Gastroesophageal sphincter (tissue), 3 donors: Measurements from ENCODE around the gene SPA17.

Source experiments
- EP300 ChIP-seq: sonication (generic); formaldehyde crosslinking; IDR thresholded peaks from one replicate; pipeline ENCODE4 v1.6.1; 2017; ENCODE audit warnings: antibody characterized with exemption, mild to moderate bottlenecking
- POLR2A ChIP-seq, 2 donors: fragments of 450-650 bp; IDR thresholded peaks; one replicate each; pipeline ENCODE4 v1.6.1; 2017; ENCODE audit warnings: antibody characterized with exemption in 2 of 2, mild to moderate bottlenecking in 2 of 2, moderate library complexity in 1 of 2
- POLR2AphosphoS5 ChIP-seq: sonication (generic); formaldehyde crosslinking; IDR thresholded peaks from one replicate; pipeline ENCODE4 v1.6.1; 2017; ENCODE audit warnings: antibody characterized with exemption
- TF ChIP-seq, protein P1 (sequence below), 4 experiments: fragments of 200-600 bp in 2 of 4; fragments of 450-650 bp in 2 of 4; sonication (generic) in 1 of 4; IDR thresholded peaks; one replicate each; pipeline ENCODE4 v1.5.1; 2017 to 2019; ENCODE audit warnings: antibody characterized with exemption in 4 of 4, mild to moderate bottlenecking in 2 of 4, moderate library complexity in 2 of 4

DNA sequence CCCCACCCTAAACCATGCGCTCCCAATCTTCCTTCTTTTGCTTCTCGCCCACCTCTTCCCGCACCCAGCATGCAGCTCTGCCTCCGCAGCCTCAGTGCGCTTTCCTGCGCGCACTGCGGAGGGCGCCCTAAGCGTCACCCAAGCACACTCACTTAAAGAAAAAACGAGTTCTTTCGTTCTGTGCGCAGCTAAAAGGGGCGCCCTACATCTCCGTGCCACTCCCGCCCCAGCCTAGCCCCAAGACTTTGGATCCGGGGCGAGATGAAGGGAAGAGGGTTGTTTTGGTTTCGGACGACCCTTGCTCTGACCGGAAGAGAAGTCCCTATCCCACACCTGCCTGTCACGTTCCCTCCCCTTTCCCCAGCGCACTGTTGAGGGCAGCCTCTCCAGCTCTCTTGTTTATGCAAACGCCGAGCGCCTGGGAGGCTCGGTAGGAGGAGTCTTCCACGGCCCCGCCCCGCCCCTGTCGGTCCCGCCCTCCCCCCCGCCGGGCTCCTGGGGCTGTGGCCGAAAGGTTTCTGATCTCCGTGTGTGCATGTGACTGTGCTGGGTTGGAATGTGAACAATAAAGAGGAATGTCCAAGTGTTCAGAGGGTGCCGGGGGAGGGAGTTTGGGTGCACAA lies 73.0 kb downstream of the SPA17 start:
- TF ChIP-seq EP300 (no peak), POLR2AphosphoS5 (no peak), POLR2A (IDR thresholded peaks at IDR 0.05) (no peak)
- TF ChIP-seq, protein P1, sequence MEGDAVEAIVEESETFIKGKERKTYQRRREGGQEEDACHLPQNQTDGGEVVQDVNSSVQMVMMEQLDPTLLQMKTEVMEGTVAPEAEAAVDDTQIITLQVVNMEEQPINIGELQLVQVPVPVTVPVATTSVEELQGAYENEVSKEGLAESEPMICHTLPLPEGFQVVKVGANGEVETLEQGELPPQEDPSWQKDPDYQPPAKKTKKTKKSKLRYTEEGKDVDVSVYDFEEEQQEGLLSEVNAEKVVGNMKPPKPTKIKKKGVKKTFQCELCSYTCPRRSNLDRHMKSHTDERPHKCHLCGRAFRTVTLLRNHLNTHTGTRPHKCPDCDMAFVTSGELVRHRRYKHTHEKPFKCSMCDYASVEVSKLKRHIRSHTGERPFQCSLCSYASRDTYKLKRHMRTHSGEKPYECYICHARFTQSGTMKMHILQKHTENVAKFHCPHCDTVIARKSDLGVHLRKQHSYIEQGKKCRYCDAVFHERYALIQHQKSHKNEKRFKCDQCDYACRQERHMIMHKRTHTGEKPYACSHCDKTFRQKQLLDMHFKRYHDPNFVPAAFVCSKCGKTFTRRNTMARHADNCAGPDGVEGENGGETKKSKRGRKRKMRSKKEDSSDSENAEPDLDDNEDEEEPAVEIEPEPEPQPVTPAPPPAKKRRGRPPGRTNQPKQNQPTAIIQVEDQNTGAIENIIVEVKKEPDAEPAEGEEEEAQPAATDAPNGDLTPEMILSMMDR (IDR thresholded peaks at IDR 0.05): peak in 1 of 4 experiments; percentile 43
